ENCODE measurements around the gene PEPD. TPM values are rescaled to one million over a fixed set of nuclear protein-coding genes. Genes with fewer than 3 reads are reported as not detected.

The PEPD gene
- total RNA-seq, 2 donors from 2014 or later: 74.0 to 89.9 TPM

GRCh38 chr19:33520048-33520643 is 1.4 kb downstream of the PEPD start:
- 71% methylated on average over 4 of the region's 4 CpGs for WGBS
- TF ChIP-seq CTCF (IDR thresholded peaks at IDR 0.05) (no peak), POLR2AphosphoS5 (IDR thresholded peaks at IDR 0.05) (no peak), POLR2A (IDR thresholded peaks at IDR 0.05) (no peak)
- Histone ChIP-seq H3K36me3 (no peaks in the 10 kb centered on the region), H3K9me3 (no peaks in the 10 kb centered on the region), H3K4me1 (replicated peaks) (no peaks in the 10 kb centered on the region), H3K4me3 (no peak overlapping the region), H3K27me3 (replicated peaks; ENCODE audit: insufficient read depth) (no peaks in the 10 kb centered on the region), H3K27ac (no peak overlapping the region)
- intact Hi-C loops (cut with DNase I): no loop called here
- DNase-seq (ENCODE audit: low spot score): no peak

- intact Hi-C loops (cut with DNase I): no loop called here
- Histone ChIP-seq H3K36me3 (no peaks in the 10 kb centered on the region), H3K4me3 (no peak overlapping the region), H3K27ac (no peak overlapping the region), H3K9me3 (no peaks in the 10 kb centered on the region), H3K4me1 (replicated peaks) (no peaks in the 10 kb centered on the region), H3K27me3 (replicated peaks; ENCODE audit: insufficient read depth) (no peaks in the 10 kb centered on the region)
- no peak for DNase-seq (ENCODE audit: low spot score)
- 89% methylated on average over 6 of the region's 6 CpGs for WGBS
- no peak for TF ChIP-seq POLR2AphosphoS5 (IDR thresholded peaks at IDR 0.05)
- no peak for TF ChIP-seq CTCF (IDR thresholded peaks at IDR 0.05)
- no peak for TF ChIP-seq POLR2A (IDR thresholded peaks at IDR 0.05)
These were observed 2.2 kb downstream of the PEPD start for GRCh38 chr19:33519416-33519815.

GRCh38 chr19:33518541-33518940 is 3.0 kb downstream of the PEPD start:
- intact Hi-C loops (cut with DNase I): no loop called here
- Histone ChIP-seq H3K27me3 (replicated peaks; ENCODE audit: insufficient read depth) (no peaks in the 10 kb centered on the region), H3K9me3 (no peaks in the 10 kb centered on the region), H3K27ac (no peak overlapping the region), H3K4me1 (replicated peaks) (no peaks in the 10 kb centered on the region), H3K36me3 (no peaks in the 10 kb centered on the region), H3K4me3 (no peak overlapping the region)
- TF ChIP-seq CTCF (IDR thresholded peaks at IDR 0.05) (no peak), POLR2AphosphoS5 (IDR thresholded peaks at IDR 0.05) (no peak), POLR2A (IDR thresholded peaks at IDR 0.05) (no peak)
- DNase-seq (ENCODE audit: low spot score): no peak
- 69% methylated on average over 5 of the region's 5 CpGs for WGBS

- intact Hi-C loops (cut with DNase I): no loop called here
- DNase-seq (ENCODE audit: low spot score): no peak
- TF ChIP-seq POLR2A (IDR thresholded peaks at IDR 0.05) (no peak), CTCF (IDR thresholded peaks at IDR 0.05) (no peak), POLR2AphosphoS5 (IDR thresholded peaks at IDR 0.05) (no peak)
- Histone ChIP-seq H3K27me3 (replicated peaks; ENCODE audit: insufficient read depth) (no peaks in the 10 kb centered on the region), H3K27ac (no peak overlapping the region), H3K4me1 (replicated peaks) (no peaks in the 10 kb centered on the region), H3K36me3 (no peaks in the 10 kb centered on the region), H3K4me3 (no peak overlapping the region), H3K9me3 (no peaks in the 10 kb centered on the region)
- 91% methylated on average over 9 of the region's 9 CpGs for WGBS
These were observed 3.7 kb downstream of the PEPD start for GRCh38 chr19:33517922-33518321.

- H3K36me3 ChIP-seq: no peaks in the 10 kb centered on the region
- H3K9me3 ChIP-seq: no peaks in the 10 kb centered on the region
- intact Hi-C loops (cut with DNase I): no loop called here
- no peak overlapping the region for H3K4me3 ChIP-seq
- TF ChIP-seq POLR2AphosphoS5 (IDR thresholded peaks at IDR 0.05) (no peak), POLR2A (IDR thresholded peaks at IDR 0.05) (no peak), CTCF (IDR thresholded peaks at IDR 0.05) (no peak)
- no peaks in the 10 kb centered on the region for H3K4me1 ChIP-seq (replicated peaks)
- DNase-seq (ENCODE audit: low spot score): no peak
- H3K27me3 ChIP-seq (replicated peaks; ENCODE audit: insufficient read depth): no peaks in the 10 kb centered on the region
- 36% methylated on average over 4 of the region's 4 CpGs for WGBS
- no peak overlapping the region for H3K27ac ChIP-seq
These were observed 5.7 kb downstream of the PEPD start for GRCh38 chr19:33515921-33516320.
